NCI-H1105 treated with DMSO at 0.1 percent for 48 hours (cell line): ENCODE measurements around the gene CYP2A6.

Source experiments
- DNase-seq: peaks from one replicate; lab custom pipeline; 2025; lab: John Stamatoyannopoulos, UW

The CYP2A6 gene

GRCh38 chr19:40802300-40803169 is 47.7 kb downstream of the CYP2A6 start:
- no peak for DNase-seq

DNA sequence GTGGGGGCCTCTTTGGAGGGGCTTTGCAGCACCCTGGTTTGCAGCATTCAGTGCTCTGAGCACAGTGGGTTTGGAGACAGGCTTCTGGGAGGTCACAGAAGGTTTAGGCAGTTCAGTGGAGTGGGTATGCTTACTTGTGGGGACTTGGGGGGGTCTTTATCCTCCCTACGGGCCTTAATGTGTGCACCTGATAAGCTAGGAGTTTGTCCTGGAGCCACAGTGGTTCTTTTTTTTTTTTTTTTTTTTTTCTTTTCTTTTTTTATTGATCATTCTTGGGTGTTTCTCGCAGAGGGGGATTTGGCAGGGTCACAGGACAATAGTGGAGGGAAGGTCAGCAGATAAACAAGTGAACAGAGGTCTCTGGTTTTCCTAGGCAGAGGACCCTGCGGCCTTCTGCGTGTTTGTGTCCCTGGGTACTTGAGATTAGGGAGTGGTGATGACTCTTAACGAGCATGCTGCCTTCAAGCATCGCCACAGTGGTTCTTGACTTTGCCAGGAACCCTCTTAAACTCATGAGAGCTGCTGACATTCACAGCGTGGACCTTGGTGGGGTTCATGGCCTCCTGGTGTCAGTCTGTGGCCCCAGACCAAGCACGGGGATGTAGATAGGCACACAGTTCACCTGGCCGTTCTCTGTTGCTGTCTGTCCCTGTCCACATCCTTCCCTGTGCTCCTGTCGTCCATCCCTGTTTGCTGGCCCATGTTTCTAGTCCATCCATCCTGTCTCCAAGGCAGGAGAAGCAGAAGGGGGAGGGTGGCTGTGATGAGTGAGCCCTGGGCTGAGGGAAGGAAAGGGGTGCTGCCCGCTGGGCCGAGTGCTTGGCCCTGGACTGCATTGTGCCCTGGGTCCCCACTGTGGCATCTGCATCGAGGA is 48.6 kb downstream of the CYP2A6 start:
- DNase-seq, result no peak

GRCh38 chr19:40800997-40801377 is 49.3 kb downstream of the CYP2A6 start:
- DNase-seq, result no peak

- DNase-seq, result no peak
Measured at GRCh38 chr19:40800339-40800996, 49.8 kb downstream of the CYP2A6 start.

- no peak for DNase-seq
Measured at GRCh38 chr19:40799558-40800338, 50.5 kb downstream of the CYP2A6 start.

GRCh38 chr19:40798683-40799557 is 51.3 kb downstream of the CYP2A6 start, which contains the start of gene EGLN2:
TSS of gene EGLN2 (plus strand) at chr19:40799191. CDS start at chr19:40800573, 1,382 bp downstream.
- peak; percentile 98 for DNase-seq

GRCh38 chr19:40797963-40798682 is 52.1 kb downstream of the CYP2A6 start:
- peak; percentile 65 for DNase-seq

- DNase-seq, result no peak
Measured at GRCh38 chr19:40797166-40797962, 52.9 kb downstream of the CYP2A6 start.
